Spleen (tissue), 7 donors: Measurements from ENCODE around the gene ZNF436.

Experiments used
- CTCF ChIP-seq, 11 experiments: fragments of 200-600 bp in 7 of 11; fragments of 450-650 bp in 4 of 11; sonication (generic) in 4 of 11; IDR thresholded peaks in 8 of 11; conservative IDR thresholded peaks in 3 of 11; 1 replicate in 7 of 11; 2 replicates in 4 of 11; pipeline versions ENCODE4 v1.4.0 to v1.8.0; 2016 to 2021; ENCODE audit warnings: antibody characterized with exemption in 11 of 11, inconsistent platforms in 4 of 11, mild to moderate bottlenecking in 1 of 11
- POLR2A ChIP-seq, 3 donors: fragments of 450-650 bp; IDR thresholded peaks; one replicate each; pipeline ENCODE4 v1.5.1; 2017; ENCODE audit warnings: antibody characterized with exemption in 3 of 3, mild to moderate bottlenecking in 1 of 3
- POLR2AphosphoS5 ChIP-seq, 3 donors: sonication (generic); formaldehyde crosslinking; IDR thresholded peaks; one replicate each; pipeline ENCODE4 v1.5.1; 2017; ENCODE audit warnings: antibody characterized with exemption in 3 of 3
- donor health status: DM: no; HTN: no; CAD: no; lungs with moderate emphysema.
- donor health status: DM: no; HTN: no; CAD: no.
- donor health status: DM: no; HTN: no; CAD: no.

- TF ChIP-seq POLR2AphosphoS5 (IDR thresholded peaks at IDR 0.05) = no peak
- TF ChIP-seq CTCF (IDR thresholded peaks at IDR 0.05 in 8 of 11, conservative IDR thresholded peaks at IDR 0.05 in 3 of 11) = no peak
- TF ChIP-seq POLR2A (IDR thresholded peaks at IDR 0.05) = no peak
Observed at GRCh38 chr1:23395154-23395724, 25.6 kb upstream of the ZNF436 start.
